Central memory CD4-positive, alpha-beta T cell (primary cell): Measurements from ENCODE around the gene TRAPPC2L.

ENCODE experiments used
- DNase-seq: peaks from one replicate; pipeline ENCODE4 v3.0.0; 2022

The TRAPPC2L gene

DNA sequence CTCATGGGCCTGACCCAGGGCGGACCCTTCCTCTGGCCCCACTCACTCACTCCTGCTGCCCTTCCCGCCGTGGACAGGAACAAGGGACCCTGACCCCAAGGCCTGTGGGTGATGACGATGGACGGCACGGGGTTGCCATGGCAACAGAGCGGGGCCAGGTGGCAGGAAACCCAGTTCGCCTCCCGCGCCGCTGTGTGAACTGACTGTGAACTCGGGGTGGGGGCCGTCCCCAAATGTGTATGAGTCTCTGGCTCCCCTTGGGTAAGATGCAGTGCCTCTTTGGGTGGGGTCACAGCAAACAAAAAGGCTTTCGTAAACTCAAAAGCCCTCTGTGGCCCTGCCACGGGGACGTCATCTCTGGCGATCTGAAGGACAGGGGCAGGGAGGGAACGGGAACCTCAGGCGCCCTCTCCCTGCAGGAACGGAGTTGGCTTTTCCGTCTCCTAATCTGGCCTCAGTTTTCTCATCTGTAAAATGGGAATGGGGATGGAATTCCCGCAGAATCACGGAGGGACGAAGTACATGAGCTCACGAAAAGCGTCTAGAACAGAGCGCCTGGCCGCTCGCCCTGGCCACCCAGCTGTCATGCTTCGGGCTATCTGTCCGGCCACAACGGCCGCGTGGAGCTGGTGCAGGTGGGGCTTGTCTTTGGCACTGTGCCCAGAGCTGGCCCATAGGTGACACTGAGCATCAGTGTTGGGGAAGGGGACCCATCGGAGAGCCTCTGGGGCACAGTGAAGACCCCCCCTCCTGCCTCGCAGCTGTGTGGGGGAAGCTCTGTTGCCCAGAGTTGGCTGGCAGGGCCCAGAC, 54.4 kb downstream of the TRAPPC2L start:
- DNase-seq: no peak

DNA sequence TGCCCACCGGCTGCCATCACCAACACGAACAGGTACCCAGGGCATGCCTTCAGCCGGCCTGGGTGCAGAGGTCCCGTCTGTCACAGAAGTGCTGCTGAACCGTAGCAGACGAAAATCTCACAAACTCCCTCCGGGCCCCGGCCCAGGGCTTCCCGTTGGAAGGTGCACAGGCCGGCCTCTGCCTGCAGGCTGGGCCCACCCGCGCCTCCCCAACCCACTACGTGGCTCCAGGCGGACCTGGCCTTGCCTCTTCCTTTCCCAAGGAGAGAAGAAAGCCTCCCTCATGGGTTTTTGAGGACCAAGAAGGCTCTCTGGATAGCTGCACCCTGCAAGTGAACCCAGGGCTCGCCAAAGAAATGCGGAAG, 55.0 kb downstream of the TRAPPC2L start:
- no peak for DNase-seq
